SIG-M5 treated with dmso at 0.1 percent for 504 hours (cell line): ENCODE results near the gene MYH7B.
A peak's percentile ranks its signal among the peaks of the same experiment; 100 is the strongest.

Experiments
- DNase-seq: peaks from one replicate; lab custom pipeline; 2025; ENCODE audit not compliant: unreplicated experiment; lab: John Stamatoyannopoulos, UW

The MYH7B gene

GRCh38 chr20:34955231-34956040, at the start of gene MYH7B, which contains the start of gene GSS:
MYH7B (plus strand) TSS chr20:34955868; CDS start chr20:34978006, 22,138 bp downstream.
GSS (minus strand) TSS chr20:34955806; CDS start chr20:34951852, 3,954 bp downstream.
- DNase-seq = peak; percentile 85

GRCh38 chr20:34907616-34908469, 47.8 kb upstream of the MYH7B start:
- no peak for DNase-seq

- DNase-seq = no peak
Observed at GRCh38 chr20:34915131-34915530, 40.5 kb upstream of the MYH7B start.

- no peak for DNase-seq
Observed at GRCh38 chr20:34915749-34916455, 39.8 kb upstream of the MYH7B start.

DNA sequence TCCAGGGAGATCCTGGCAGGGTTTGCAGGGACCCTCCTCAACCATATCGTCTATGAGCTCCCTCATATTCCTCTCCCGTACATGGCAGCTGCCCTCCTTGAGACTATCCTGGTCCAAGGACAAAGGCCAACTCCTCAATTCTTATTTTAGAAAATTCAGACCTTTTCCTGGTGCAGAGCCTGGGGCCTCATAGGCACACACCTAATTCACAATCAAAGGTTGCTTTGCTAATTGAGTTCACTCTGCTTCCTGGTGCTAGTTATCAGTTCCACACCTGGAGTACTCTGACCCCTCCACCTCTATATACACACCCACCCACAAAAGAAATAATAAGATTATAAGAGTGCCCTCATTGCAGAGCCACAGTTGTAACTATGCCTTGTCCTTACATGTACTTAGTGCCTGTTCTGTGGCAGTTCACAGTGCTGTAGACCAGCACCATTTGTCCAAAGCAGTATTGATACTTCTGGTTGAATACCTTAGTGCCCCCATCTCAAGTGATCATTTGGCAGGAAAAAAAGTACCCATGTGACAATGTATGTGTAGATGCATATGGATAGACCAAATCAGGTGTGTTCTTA, 38.8 kb upstream of the MYH7B start:
- no peak for DNase-seq

GRCh38 chr20:34920055-34920454, 35.6 kb upstream of the MYH7B start:
- no peak for DNase-seq

DNA sequence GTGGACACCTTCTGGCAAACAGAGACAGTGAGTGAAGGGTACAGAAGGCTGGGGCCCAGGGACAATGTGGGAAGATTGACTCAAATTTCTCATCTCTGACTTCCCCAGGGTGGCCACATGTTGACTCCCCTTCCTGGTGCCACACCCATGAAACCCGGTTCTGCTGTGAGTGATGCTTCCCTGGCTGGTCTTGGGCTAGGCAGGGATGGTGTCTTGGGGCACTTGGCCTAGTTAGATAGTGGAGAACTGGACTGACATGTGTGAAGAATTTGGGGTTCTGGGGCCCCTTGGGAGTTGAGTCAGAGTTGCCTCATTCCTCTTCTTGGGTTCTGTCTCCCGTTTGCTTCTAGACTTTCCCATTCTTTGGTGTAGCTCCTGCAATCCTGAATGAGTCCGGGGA, 34.2 kb upstream of the MYH7B start:
- no peak for DNase-seq

- no peak for DNase-seq
Observed at GRCh38 chr20:34922654-34923381, 32.9 kb upstream of the MYH7B start.

GRCh38 chr20:34923414-34923813, 32.3 kb upstream of the MYH7B start:
- DNase-seq = no peak

GRCh38 chr20:34925341-34925740, 30.3 kb upstream of the MYH7B start:
- no peak for DNase-seq

GRCh38 chr20:34925981-34926380, 29.7 kb upstream of the MYH7B start:
- no peak for DNase-seq

DNA sequence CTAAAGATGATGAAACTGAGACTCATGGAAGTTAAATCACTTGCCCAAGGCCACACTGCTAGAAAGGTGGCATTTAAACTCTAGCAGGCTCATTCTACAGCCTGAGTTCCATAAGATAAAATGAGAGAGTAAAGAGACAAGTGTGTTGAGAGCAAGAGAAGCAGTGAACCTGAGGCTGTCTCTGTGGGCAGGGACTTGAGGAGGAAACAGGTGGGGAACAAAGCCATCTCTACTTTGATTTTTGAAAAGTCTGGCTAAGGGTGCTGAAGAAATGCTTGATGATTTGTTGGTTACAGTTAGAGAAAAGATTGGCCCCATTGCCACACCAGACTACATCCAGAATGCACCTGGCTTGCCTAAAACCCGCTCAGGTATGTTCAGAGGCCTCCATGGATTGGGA, 29.1 kb upstream of the MYH7B start:
- DNase-seq = no peak

- DNase-seq = no peak
Observed at GRCh38 chr20:34927736-34928135, 27.9 kb upstream of the MYH7B start.

GRCh38 chr20:34928411-34928810, 27.3 kb upstream of the MYH7B start:
- no peak for DNase-seq

GRCh38 chr20:34931771-34932170, 23.9 kb upstream of the MYH7B start:
- DNase-seq = no peak

GRCh38 chr20:34938466-34939163, 17.1 kb upstream of the MYH7B start:
- DNase-seq = no peak

DNA sequence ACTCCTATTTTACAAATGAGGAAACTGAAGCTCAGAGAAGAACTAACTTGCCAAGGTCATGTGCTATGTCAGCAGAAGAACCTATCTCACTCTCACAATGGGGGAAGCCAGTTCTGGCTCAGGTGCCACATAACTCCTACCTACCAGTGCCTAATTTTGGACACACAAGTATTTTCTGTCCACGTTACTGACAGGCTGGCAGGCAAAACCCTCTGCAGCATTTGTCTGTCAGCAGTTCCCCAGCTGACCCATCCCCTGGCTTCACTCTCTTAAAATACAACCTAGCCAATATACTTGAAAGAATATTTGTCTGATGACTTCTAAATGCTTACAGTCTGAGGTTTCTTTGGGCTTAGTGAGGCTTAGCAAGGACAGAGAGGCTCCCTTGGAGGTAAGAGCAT, 15.6 kb upstream of the MYH7B start:
- DNase-seq = no peak

- no peak for DNase-seq
Observed at GRCh38 chr20:34941226-34941625, 14.4 kb upstream of the MYH7B start.

- DNase-seq = no peak
Observed at GRCh38 chr20:34942301-34942700, 13.4 kb upstream of the MYH7B start.
